DMS79 (cell line): ENCODE measurements around the gene DPF3.

Source experiments
- DNase-seq: peaks from one replicate; lab custom pipeline; 2025; lab: John Stamatoyannopoulos, UW

Gene DPF3

DNA sequence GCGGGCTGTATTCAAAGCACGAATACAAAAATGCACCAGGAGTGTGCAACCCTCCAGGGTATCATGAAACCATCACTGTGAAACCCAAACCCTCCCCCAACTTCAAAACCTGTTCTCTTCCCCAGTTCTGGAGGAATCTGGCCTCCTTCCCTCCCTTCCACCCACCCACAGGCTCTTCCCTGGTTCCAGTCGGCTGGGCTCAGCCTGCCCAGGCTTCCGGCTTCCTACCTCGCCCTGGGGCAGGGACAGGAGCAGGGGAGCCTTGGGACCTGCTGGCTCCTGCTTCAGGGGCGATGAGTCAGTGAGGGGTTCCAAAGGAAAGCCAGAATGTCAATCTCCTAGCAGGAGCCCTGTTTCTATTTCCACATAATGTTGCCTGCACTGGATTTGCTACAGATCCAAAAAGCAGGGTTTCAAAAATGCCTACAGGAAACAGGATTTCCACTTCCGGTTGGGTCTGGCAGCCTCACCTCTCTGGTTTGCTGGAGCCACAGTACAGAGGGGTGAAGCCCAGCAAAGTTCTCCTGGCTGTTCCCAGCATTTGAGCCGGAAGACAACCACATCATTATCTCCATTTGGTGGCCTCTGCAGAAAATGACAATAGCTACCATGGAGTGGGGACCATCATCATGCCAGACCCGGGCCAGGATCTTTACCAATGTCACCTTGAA lies 278.3 kb downstream of the DPF3 start:
- no peak for DNase-seq

DNA sequence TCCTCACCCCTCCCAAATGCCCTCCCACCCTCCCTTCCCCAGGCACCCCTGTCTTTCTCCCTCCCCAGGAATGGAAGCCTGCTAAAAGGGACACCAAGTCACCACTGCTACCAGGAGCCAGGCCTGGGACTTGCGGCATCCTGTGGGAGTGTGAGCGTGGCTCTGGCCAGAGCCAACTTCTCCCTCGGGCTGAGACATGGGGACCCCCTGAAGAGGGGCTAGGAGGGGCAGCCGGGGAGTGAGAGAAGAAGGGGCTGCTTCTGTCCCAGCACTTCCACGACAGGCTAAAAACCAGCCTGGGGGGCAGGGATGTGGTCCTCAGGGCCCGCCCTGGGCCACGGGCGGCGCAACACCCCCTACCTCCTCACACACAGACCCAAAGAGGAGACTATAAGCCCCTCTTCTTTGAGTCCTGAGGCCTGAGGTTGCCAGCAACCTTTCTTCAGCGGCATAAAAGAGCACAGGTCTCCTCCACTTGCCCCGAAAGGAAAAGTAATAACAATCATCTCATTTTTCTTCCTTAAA lies 278.9 kb downstream of the DPF3 start:
- DNase-seq: no peak

DNA sequence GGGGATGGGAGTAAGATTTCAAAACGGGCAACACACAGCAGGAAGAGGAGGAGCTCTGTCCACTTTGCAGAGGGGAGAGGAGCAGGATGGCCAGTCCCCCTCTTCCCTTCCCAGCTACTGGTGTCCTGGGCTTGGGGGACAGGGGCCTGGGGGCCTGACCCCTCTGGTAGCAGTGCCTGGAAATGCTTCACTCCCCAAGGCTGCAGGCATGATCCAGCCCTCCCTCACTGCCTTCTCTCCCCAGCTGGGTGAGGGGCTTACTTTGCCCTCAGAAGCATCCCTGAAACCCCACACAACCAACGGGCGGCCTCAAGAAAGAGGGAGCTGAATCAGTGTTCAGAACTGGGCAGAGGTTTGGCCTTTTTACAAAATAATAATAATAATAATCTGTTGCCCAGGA lies 279.5 kb downstream of the DPF3 start:
- no peak for DNase-seq

DNA sequence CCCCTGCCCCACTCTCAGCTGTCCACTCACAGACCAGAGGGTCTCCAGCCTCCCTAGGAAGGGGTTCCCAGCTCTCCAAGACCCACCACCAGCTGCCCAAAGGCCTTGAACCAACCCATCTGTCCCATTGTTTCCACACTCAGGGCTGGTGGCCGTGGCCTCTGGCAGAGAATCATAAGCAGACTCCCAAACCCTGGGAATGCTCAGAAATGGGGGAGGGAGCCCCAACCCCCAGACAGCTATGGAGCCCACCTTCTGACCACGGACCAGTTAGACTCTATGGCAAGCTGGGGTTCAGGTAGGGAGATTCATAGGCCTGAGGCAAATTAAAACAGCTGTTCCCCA lies 280.0 kb downstream of the DPF3 start:
- no peak for DNase-seq

DNA sequence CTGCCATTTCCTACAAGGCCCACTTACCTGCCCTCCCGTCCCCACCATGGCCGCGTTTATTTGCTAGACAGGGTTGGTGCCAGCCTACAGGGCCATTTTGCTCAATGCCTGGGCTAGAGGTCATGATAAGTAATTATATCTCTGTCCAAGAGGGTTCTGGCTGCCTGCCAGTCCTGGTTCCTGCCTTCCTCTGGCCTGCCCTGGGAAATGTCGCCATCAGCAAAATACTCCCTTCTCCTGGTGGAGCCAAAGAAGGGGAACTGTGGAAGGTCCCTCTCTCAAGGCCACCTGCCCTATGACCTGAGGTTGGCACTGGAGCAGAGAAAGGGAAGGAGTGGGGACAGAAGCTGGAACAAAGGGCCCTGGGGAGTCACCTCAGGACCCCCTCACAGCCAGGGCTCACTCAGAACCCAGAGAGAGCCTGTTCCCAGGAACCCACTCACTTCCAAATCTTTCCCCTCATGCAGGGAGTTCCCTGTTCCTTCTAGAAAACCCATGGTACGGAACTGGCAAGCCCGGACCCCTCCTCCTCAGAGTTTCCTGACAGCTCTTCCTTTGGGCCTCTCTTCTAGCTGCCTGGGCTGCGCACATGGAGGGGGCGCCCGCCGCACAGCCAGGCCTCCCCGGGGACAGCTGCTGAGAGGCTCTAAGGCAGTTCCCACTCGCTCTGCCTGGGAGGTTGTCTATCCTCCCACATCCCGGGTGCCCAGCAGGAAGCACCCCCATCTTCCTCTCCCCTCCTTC lies 280.5 kb downstream of the DPF3 start:
- DNase-seq: no peak

DNA sequence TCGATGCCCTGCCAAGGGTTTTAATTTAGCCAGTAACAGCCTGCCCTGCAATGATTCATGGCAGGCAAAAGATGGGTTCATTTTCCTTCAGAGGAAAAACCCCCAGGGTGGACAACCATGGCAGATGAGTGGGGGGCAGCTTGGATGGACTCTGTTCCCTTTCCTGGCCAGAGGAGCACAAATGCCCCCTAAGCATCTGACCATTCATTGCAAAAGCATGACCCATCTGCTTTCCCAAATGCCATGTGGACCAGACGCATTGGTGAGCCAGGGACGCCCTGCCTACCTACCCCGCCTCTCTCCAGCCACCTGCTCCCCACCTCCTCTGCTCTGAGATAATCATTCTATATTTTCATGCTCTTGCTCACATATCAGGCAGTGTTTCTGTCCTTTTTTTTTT lies 281.9 kb downstream of the DPF3 start:
- DNase-seq: no peak

DNA sequence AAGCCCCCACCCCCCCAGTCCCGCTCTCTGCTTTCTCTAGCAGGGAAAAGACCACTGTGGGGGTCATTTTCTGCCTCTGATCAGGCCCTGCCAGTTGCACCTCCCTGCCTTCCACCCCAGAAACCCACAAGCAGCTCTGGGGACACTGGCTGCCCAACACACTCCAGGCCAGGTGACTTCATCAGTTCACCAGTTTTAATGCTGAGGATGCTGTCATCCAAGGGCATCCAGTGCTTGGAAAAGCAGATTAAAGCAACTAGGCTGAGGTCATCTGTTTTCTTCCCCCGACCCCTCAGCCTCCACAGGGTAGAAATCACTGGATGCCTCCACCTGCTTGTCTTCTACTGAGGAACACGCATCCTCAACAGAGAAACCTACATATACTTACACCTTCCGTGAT lies 282.4 kb downstream of the DPF3 start:
- DNase-seq: no peak

DNA sequence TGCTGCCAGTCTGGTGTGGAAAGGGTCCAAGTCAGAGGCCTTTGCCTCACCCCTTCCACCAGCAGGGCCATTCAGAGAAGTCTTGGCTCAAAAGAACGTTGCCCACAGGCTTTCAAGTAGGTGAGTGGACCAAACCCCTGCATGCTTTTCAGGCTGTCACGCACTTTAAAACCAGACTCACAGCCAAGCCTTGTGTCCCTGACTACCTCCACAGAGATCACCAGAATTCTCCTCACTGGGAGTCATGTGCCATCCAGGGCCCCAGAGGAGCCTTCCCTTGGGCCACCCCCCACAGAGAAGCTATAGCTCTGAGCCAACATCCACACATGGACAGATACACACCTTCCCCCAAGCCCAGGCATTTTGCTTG lies 283.1 kb downstream of the DPF3 start:
- DNase-seq: no peak

DNA sequence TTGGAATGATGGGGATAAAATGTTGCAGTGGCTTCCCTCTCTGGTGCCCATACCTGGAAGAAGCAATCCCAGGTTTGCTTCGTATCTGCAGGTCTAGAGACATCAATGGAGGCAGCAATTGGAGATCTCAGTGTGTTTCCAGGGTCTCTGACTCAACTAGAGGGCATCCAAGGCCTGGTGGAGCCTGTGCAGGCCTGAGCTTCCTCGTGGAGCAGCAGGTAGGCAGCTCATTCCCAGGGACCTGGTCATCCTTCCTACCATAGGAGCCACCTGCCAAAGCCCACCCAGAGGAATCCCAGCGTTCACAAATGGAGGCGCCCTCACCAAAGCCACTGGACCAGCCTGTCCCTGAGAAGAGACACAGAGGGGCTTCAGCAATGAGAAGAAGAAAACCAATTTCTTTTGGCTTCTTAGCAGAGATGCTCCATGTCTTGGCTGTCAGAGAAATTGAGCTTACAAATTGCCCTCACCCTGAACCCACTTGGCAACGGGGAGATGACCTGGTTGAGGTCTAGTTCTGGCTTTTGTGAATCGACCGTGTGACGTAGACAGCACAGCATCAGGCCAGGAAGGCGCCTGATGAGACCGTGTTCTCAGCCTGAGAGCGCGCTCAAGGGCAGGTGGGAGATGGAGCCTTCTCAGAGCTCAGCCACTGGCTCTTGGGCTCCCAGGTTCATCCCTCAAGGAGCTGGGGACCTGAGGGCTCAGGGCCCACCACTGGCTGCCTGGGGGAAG lies 283.6 kb downstream of the DPF3 start:
- no peak for DNase-seq

DNA sequence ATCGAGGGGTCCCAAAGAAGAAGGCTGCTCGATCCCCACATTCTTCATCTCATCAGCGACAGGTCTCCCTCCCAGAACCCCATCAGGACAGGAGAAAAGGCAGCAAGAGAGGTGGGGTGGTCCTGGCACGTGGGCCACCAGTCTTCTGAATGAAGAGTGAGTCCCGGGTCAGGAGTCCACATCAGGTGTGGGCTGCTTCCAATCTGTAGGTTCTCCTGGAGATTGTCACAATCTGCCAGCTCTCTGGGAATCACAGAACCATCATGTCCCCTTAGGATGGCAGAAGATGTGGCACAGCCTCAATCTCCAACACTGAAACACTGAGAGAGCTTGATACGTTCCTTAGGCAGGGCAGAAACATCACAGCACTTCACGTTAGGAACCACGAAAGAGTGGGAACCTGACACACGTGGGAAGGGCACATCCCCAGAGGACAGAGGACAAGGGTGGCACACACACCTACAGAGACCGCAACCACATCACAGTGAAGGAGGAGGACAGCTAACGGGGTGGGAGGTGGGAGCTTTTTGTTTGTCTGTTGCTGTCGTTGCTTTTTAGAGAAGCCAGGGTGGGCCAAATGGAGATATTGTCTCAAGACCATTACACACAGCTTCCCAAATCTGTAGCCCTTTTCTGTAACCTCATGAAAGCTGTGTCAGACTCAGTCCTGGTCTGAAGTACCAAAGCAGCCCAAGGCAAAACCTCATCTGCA lies 284.5 kb downstream of the DPF3 start:
- DNase-seq: no peak

DNA sequence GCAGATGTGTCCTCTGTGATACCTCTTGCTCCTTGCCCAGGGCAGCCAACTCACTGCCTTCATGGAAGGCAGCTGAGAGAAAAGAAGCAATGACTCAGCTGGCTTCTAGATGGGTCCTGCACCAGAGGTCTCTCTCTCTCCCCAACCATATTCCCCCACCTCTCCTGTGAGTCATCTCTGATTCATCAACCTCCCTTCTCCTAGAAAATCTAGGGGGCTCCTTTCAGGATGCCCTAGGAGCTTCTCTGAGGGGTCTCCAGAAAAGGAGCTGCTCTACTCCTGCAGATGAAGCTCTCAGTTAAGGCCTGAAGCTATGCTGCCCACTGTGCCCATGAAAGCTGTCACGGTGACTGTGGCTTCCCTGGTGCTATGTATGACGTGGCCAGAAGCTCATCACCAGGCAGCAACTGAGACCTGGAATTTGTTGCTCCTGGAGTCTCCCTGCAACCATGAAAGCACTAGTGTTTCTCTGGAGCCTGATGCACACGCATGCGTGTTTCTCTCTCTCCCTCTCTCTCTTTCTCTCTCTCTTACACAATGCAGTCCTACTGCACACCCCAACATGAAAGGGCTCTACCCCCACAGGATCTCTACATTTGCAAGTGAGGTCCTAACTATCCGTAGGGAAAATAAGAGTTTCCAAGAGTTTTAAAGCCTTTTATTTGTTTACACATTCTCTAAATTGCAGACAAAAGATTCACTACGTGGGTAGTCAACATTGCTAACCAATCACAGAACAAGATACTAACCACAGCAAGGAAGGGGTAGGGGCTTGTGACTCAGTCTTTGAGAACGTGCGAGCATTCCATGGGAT lies 285.3 kb downstream of the DPF3 start:
- no peak for DNase-seq

DNA sequence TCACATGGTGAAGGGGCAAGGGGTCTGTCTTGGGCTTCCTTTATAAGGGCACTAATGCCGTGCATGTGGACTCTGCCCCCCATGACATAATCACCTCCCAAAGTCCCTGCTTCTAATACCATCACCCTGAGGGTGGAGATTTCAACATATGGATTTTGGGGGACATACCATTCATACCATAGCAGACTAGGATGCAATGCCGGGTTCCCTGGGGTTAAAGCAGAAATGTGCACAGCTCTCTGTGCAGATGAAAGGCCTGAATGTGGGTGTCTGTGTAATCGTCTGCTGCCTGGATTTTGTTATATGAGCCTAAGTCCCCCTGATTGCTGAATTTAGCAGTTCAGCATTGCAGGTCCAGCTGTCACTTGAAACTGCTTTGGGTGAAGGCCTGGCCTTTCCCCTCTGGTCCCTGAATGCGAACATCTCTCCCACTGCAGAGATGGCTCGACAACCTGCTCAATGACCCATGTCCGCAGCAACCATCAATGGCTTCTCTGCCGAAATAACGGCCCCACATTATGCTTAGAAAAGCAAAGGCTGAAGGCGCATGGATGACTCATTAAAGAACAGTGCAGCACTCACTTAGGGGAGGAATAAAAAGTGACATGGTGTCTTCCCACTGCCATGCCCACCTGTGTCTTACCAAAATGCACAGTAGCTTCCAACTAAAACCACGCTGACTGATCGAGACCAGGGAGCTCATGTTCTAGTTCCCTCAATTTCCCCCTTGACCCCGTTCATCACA lies 286.3 kb downstream of the DPF3 start:
- DNase-seq: no peak

DNA sequence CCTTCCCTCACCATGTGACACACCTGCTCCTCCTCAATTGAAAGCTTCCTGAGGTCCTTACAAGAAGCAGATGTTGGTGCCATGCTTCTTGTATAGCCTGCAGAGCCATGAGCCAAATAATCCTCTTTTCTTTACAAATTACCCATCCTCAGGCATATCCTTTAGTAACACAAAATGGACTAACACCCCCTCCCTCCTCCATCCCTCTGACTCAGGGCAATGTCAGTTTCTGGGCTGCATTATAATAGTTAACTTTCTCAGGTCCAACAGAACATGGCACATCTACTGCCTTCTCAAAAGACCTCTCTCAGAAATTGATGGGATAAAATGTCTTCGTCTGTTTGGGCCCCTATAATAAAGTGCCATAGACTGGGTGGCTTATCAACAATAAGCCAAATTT lies 287.0 kb downstream of the DPF3 start:
- DNase-seq: no peak

DNA sequence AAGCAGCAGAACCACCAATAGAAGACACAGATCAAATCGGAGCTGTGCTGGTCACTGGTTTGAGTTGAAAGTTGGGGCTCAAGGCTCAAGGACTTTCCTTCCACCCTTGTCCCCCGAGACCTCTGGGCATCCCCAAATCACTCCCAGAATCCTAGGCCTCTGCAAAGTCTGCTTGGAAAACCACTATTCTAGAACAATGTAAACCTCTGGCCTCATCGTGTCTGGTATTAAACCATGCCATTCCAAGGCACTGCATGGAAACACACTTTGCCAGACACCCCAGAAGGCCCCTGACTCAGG lies 288.0 kb downstream of the DPF3 start:
- no peak for DNase-seq

DNA sequence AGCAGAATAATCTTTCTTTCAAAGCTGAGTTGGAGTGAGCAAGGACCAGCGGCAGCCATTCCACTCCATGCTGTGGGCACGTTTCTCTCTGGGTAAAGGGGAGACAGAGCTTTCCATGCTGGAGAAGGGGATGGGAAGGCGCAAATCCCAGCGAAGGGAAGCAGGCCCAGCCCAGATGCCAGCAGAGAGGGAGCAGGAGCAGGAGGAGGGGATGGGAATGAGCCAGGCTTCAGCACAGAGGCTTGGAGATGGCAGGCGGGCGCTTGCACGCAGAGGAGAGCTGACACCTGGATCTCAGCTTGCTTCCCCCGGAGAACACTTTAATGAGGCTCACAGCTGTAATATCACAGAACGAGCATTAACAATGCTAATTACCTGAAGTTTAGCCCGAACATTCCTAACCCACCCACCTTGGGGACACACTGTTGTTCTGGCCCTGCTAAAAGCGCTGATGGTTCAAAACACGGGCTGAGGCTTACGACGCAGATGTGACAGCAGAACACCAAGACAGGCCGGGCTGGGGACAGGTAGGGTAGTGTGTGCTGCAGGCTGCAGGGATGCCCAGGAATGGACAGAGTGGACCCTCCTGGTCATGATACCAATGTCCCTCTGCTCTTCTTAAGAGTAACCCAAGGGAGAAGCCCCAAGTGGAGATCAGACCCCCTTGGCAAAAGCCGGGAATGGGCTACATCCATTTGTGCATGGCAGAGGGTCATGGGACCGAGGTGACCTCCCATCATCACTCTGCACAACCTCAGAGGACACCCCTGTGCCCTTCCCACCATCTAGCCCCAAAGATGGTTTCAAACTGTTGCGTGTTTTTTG lies 288.6 kb downstream of the DPF3 start:
- DNase-seq: no peak

DNA sequence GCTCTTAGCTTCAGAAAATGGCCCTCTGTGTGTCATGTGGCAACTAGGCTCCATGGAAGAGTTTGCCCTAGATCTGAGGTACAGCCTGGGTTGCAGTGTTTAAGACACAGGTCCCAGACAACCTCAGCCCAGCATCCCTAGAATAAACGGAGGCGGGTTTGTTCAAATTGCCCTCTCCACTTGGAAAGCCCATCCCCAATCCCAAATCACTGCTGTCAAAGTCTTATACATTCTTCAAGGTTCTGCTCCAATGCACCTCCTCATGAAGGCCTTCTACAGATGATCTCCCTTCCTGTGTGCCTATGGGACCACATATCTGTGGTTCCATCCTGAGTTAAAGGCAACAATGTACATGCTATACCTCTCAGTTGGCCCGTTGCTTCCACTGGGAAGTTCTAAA lies 289.8 kb downstream of the DPF3 start:
- no peak for DNase-seq

DNA sequence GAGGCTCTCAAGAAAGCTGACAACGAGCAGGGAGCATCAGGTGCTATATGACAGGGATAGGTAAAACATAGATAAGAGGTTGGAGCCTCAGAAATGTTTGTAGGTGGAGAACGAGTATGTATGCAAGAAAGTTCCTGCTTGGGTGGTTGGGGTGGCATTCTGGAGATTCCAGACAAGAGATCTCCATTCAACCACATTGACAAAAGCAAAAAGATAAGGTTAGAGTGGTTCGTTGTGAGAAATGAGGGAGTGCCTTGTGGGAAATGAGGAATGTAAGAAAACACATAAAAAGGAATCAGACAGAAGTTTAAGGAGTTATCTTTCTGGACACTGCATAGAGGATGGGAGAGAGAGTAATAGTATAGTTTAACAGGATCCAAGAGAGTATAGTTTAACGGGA lies 290.3 kb downstream of the DPF3 start:
- DNase-seq: no peak

DNA sequence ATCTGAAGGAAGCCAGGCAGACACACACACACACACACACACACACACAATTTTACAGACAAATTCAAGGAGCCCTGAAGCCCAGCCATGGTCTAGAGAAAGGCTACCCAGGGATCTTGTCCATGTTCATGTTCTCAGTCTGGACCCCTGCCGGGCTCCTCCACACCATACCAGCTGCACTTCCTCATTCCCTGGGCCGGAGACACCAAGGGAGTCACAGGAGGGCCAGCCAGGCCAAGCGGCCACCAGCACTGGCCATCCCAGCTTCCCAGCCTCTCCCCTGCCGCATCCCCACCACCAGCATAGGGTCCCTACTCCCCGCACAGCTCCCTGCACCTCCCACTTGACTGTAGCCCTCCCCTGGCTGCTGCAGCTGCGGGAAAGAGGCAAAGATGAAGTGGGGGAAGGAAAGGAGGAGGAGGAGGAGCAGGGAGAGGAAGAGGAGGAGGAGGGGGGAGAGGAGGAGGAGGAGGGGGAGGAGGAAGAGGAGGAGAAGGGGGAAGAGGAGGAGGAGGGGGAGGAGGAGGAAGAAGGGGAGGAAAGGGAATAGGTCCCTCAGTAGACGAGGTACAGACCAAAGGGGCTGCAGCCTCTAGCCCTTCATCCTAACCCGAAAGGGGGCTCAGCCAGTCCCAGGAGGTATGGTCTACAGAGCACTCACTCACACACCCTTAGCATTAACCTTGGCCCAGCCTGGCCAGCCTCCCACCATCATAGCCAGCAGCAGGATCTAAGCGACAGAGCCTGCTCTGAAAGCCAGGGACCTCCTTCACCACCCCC lies 293.2 kb downstream of the DPF3 start:
- no peak for DNase-seq
